GM23338 (cell line): Measurements from ENCODE around the gene NOSIP. TPM values are rescaled to one million over a fixed set of nuclear protein-coding genes. Genes with fewer than 3 reads are reported as not detected.

Experiments used
- ATAC-seq: fragments of 200-7000 bp; cut with Tn5 transposase; 3 replicates; pipeline ENCODE4 v1.9.1; 2020
- DNase-seq: peaks from one replicate; pipeline ENCODE4 v3.0.0-alpha.2; 2015; ENCODE audit warnings: low spot score
- H2AFZ ChIP-seq: fragments of 200-600 bp; sonication (generic); 2 replicates; pipeline ENCODE4 v1.8.0; 2016; ENCODE audit warnings: antibody characterized with exemption, mild to moderate bottlenecking, moderate library complexity
- H3F3A ChIP-seq: fragments of 200-600 bp; sonication (generic); replicated peaks from 2 replicates; pipeline ENCODE4 v1.8.0; 2017; ENCODE audit warnings: antibody characterized with exemption, mixed run types, low read depth
- H3K27ac ChIP-seq: fragments of 200-600 bp; sonication (generic); 2 replicates; pipeline ENCODE4 v1.6.1; 2016; ENCODE audit warnings: low read depth
- H3K27me3 ChIP-seq: fragments of 200-600 bp; sonication (generic); 2 replicates; pipeline ENCODE4 v1.8.0; 2016; ENCODE audit warnings: mild to moderate bottlenecking, mixed run types, moderate library complexity; ENCODE audit not compliant: insufficient read depth
- H3K36me3 ChIP-seq: fragments of 200-600 bp; sonication (generic); 2 replicates; pipeline ENCODE4 v1.8.0; 2016; ENCODE audit warnings: mild to moderate bottlenecking; ENCODE audit not compliant: insufficient read depth
- H3K4me1 ChIP-seq: fragments of 200-600 bp; sonication (generic); 2 replicates; pipeline ENCODE4 v1.8.0; 2016; ENCODE audit warnings: mild to moderate bottlenecking, moderate library complexity; ENCODE audit not compliant: insufficient read depth
- H3K4me2 ChIP-seq: fragments of 200-600 bp; sonication (generic); 2 replicates; pipeline ENCODE4 v1.7.1; 2017; ENCODE audit warnings: mixed run types
- H3K4me3 ChIP-seq: fragments of 200-600 bp; sonication (generic); 2 replicates; pipeline ENCODE4 v1.6.1; 2016; ENCODE audit warnings: mixed run types
- H3K79me2 ChIP-seq: fragments of 200-600 bp; sonication (generic); replicated peaks from 2 replicates; pipeline ENCODE4 v1.8.0; 2017; ENCODE audit warnings: mild to moderate bottlenecking; ENCODE audit not compliant: insufficient read depth
- H3K9me2 ChIP-seq: fragments of 200-600 bp; sonication (generic); 2 replicates; pipeline ENCODE4 v1.8.0; 2017; ENCODE audit not compliant: insufficient read depth
- H4K20me1 ChIP-seq: fragments of 200-600 bp; sonication (generic); replicated peaks from 2 replicates; pipeline ENCODE4 v1.8.0; 2017; ENCODE audit warnings: mild to moderate bottlenecking; ENCODE audit not compliant: insufficient read depth
- H3K27ac Mint-ChIP-seq: 2 replicates; pipeline ENCODE4 v1.8.0; 2020; ENCODE audit warnings: inconsistent platforms, mild to moderate bottlenecking, moderate library complexity, mixed read lengths
- H3K27me3 Mint-ChIP-seq: 3 replicates; pipeline ENCODE4 v1.8.0; 2022; ENCODE audit warnings: low read depth, mild to moderate bottlenecking, moderate library complexity, mixed read lengths, inconsistent platforms; ENCODE audit not compliant: insufficient read depth, poor library complexity
- H3K36me3 Mint-ChIP-seq: 3 replicates; pipeline ENCODE4 v1.8.0; 2021; ENCODE audit warnings: low read depth, mild to moderate bottlenecking, inconsistent platforms, moderate library complexity, mixed read lengths
- H3K4me1 Mint-ChIP-seq: 3 replicates; pipeline ENCODE4 v1.8.0; 2020; ENCODE audit warnings: mild to moderate bottlenecking, inconsistent platforms, mixed read lengths
- H3K4me3 Mint-ChIP-seq: 3 replicates; pipeline ENCODE4 v1.8.0; 2021; ENCODE audit warnings: moderate library complexity, mild to moderate bottlenecking, inconsistent platforms, mixed read lengths
- H3K9me3 Mint-ChIP-seq: 3 replicates; pipeline ENCODE4 v1.8.0; 2020; ENCODE audit warnings: moderate library complexity, mild to moderate bottlenecking, inconsistent platforms, mixed read lengths
- CREB1 ChIP-seq: fragments of 250-450 bp; sonication (Bioruptor Pico); IDR thresholded peaks from 2 replicates; pipeline ENCODE4 v1.5.0; 2020; ENCODE audit warnings: low read depth, mild to moderate bottlenecking, moderate library complexity
- EZH2 ChIP-seq: fragments of 200-600 bp; sonication (generic); IDR thresholded peaks from one replicate; pipeline ENCODE4 v1.8.0; 2017; ENCODE audit warnings: antibody characterized with exemption, mild to moderate bottlenecking, low read depth; ENCODE audit not compliant: unreplicated experiment
- EZH2phosphoT487 ChIP-seq: fragments of 200-600 bp; sonication (generic); IDR thresholded peaks from one replicate; pipeline ENCODE4 v1.8.1; 2018; ENCODE audit warnings: antibody characterized with exemption; ENCODE audit not compliant: unreplicated experiment
- JUNB ChIP-seq: IDR thresholded peaks from one replicate; pipeline ENCODE4 v1.6.1; 2016; ENCODE audit warnings: antibody characterized with exemption; ENCODE audit not compliant: unreplicated experiment
- NANOG ChIP-seq: IDR thresholded peaks from 2 replicates; pipeline ENCODE4 v1.6.1; 2016; ENCODE audit warnings: antibody characterized with exemption, borderline replicate concordance
- POLR2AphosphoS5 ChIP-seq: IDR thresholded peaks from 2 replicates; pipeline ENCODE4 v1.6.1; 2016; ENCODE audit warnings: antibody characterized with exemption, low read depth
- STAT1 ChIP-seq: IDR thresholded peaks from one replicate; pipeline ENCODE4 v1.6.1; 2016; ENCODE audit warnings: antibody characterized with exemption; ENCODE audit not compliant: unreplicated experiment
- ZNF114 ChIP-seq: fragments of 250-450 bp; sonication (Bioruptor Pico); IDR thresholded peaks from 2 replicates; pipeline ENCODE4 v1.5.0; 2020; ENCODE audit warnings: mild to moderate bottlenecking, moderate library complexity
- ZNF331 ChIP-seq: fragments of 250-450 bp; sonication (Bioruptor Pico); IDR thresholded peaks from 2 replicates; pipeline ENCODE4 v1.5.0; 2020; ENCODE audit warnings: low read depth, mild to moderate bottlenecking, moderate library complexity
- polyA plus RNA-seq: library from polyadenylated mRNA; unstranded; fragments of >200 nt; fragmentation: Nextera tagmentation; extraction: Ambion mirVana; gene quantifications from 2 replicates; pipeline ENCODE4 v1.2.1, GENCODE V29; 2016
- total RNA-seq: library from RNA; depleted of rRNA; stranded (reverse); fragments of >200 nt; shearing (Covaris generic); gene quantifications from 2 replicates; pipeline ENCODE4 v1.2.3, GENCODE V29; 2014
- TF ChIP-seq, protein P1 (sequence below): fragments of 250-450 bp; sonication (Bioruptor Pico); IDR thresholded peaks from 2 replicates; pipeline ENCODE4 v1.5.0; 2020; ENCODE audit warnings: mild to moderate bottlenecking, moderate library complexity
- TF ChIP-seq, protein P2 (sequence below), 2 experiments: fragments of 200-600 bp in 1 of 2; sonication (generic) in 1 of 2; conservative IDR thresholded peaks; 2 replicates each; pipeline versions ENCODE4 v1.5.1 to v1.6.1; 2016 to 2017; ENCODE audit warnings: antibody characterized with exemption in 2 of 2, low read depth in 2 of 2, mild to moderate bottlenecking in 2 of 2, moderate library complexity in 1 of 2
- TF ChIP-seq, protein P3 (sequence below): IDR thresholded peaks from one replicate; pipeline ENCODE4 v1.6.1; 2018; ENCODE audit warnings: antibody characterized with exemption; ENCODE audit not compliant: unreplicated experiment

NOSIP gene
- total and polyA plus RNA-seq, 2 experiments from 2014 or later, result 88.5 to 143 TPM

DNA sequence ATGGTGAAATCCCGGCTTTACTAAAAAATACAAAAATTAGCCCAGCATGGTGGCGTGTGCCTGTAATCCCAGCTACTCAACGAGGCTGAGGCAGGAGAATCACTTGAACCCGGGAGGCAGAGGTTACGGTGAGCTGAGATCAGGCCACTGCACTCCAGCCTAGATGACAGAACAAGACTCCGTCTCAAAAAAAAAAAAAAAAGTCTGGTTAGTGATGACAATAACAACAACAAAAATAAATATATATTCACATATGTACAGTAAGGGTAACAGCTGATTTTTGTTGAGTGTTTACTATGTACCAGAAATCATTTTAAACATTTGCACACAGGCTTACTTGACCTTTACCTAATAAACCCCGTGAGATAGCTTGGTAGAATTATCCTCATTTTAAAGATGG, 36.6 kb upstream of the NOSIP start:
- Histone ChIP-seq H3K4me3 (no peak overlapping the region), H3F3A (peaks cover 16% of the 10 kb centered on the region; the same call in 1 of the 2 replicates), H4K20me1 (peaks cover 54% of the 10 kb centered on the region), H3K79me2 (peaks cover 29% of the 10 kb centered on the region), H3K36me3 (peaks cover 22% of the 10 kb centered on the region), H3K4me1 (no peaks in the 10 kb centered on the region; the same call in 1 of the 2 replicates), H3K9me2 (no peaks in the 10 kb centered on the region), H2AFZ (no peak overlapping the region), H3K4me2 (no peak overlapping the region), H3K27me3 (no peaks in the 10 kb centered on the region), H3K27ac (no peak overlapping the region)
- Mint-ChIP-seq H3K27me3 (peaks cover 13% of the 10 kb centered on the region), H3K4me1 (no peaks in the 10 kb centered on the region), H3K9me3 (no peaks in the 10 kb centered on the region), H3K36me3 (peaks cover 81% of the 10 kb centered on the region), H3K4me3 (no peak overlapping the region), H3K27ac (no peak overlapping the region)
- DNase-seq (no peak), ATAC-seq (no peak)
- no peak for TF ChIP-seq EZH2
- TF ChIP-seq, protein P1, sequence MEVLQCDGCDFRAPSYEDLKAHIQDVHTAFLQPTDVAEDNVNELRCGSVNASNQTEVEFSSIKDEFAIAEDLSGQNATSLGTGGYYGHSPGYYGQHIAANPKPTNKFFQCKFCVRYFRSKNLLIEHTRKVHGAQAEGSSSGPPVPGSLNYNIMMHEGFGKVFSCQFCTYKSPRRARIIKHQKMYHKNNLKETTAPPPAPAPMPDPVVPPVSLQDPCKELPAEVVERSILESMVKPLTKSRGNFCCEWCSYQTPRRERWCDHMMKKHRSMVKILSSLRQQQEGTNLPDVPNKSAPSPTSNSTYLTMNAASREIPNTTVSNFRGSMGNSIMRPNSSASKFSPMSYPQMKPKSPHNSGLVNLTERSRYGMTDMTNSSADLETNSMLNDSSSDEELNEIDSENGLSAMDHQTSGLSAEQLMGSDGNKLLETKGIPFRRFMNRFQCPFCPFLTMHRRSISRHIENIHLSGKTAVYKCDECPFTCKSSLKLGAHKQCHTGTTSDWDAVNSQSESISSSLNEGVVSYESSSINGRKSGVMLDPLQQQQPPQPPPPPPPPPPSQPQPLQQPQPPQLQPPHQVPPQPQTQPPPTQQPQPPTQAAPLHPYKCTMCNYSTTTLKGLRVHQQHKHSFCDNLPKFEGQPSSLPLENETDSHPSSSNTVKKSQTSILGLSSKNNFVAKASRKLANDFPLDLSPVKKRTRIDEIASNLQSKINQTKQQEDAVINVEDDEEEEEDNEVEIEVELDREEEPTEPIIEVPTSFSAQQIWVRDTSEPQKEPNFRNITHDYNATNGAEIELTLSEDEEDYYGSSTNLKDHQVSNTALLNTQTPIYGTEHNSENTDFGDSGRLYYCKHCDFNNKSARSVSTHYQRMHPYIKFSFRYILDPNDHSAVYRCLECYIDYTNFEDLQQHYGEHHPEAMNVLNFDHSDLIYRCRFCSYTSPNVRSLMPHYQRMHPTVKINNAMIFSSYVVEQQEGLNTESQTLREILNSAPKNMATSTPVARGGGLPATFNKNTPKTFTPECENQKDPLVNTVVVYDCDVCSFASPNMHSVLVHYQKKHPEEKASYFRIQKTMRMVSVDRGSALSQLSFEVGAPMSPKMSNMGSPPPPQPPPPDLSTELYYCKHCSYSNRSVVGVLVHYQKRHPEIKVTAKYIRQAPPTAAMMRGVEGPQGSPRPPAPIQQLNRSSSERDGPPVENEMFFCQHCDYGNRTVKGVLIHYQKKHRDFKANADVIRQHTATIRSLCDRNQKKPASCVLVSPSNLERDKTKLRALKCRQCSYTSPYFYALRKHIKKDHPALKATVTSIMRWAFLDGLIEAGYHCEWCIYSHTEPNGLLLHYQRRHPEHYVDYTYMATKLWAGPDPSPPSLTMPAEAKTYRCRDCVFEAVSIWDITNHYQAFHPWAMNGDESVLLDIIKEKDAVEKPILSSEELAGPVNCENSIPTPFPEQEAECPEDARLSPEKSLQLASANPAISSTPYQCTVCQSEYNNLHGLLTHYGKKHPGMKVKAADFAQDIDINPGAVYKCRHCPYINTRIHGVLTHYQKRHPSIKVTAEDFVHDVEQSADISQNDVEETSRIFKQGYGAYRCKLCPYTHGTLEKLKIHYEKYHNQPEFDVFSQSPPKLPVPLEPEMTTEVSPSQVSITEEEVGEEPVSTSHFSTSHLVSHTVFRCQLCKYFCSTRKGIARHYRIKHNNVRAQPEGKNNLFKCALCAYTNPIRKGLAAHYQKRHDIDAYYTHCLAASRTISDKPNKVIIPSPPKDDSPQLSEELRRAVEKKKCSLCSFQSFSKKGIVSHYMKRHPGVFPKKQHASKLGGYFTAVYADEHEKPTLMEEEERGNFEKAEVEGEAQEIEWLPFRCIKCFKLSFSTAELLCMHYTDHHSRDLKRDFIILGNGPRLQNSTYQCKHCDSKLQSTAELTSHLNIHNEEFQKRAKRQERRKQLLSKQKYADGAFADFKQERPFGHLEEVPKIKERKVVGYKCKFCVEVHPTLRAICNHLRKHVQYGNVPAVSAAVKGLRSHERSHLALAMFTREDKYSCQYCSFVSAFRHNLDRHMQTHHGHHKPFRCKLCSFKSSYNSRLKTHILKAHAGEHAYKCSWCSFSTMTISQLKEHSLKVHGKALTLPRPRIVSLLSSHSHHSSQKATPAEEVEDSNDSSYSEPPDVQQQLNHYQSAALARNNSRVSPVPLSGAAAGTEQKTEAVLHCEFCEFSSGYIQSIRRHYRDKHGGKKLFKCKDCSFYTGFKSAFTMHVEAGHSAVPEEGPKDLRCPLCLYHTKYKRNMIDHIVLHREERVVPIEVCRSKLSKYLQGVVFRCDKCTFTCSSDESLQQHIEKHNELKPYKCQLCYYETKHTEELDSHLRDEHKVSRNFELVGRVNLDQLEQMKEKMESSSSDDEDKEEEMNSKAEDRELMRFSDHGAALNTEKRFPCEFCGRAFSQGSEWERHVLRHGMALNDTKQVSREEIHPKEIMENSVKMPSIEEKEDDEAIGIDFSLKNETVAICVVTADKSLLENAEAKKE (CRISPR knock-in tag), result no peak
- TF ChIP-seq NANOG, result no peak
- no peak for TF ChIP-seq JUNB
- TF ChIP-seq, protein P2, sequence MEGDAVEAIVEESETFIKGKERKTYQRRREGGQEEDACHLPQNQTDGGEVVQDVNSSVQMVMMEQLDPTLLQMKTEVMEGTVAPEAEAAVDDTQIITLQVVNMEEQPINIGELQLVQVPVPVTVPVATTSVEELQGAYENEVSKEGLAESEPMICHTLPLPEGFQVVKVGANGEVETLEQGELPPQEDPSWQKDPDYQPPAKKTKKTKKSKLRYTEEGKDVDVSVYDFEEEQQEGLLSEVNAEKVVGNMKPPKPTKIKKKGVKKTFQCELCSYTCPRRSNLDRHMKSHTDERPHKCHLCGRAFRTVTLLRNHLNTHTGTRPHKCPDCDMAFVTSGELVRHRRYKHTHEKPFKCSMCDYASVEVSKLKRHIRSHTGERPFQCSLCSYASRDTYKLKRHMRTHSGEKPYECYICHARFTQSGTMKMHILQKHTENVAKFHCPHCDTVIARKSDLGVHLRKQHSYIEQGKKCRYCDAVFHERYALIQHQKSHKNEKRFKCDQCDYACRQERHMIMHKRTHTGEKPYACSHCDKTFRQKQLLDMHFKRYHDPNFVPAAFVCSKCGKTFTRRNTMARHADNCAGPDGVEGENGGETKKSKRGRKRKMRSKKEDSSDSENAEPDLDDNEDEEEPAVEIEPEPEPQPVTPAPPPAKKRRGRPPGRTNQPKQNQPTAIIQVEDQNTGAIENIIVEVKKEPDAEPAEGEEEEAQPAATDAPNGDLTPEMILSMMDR (conservative IDR thresholded peaks at IDR 0.05; ENCODE audit: low read depth in 2 of 2), result no peak
- no peak for TF ChIP-seq STAT1
- TF ChIP-seq, protein P3, sequence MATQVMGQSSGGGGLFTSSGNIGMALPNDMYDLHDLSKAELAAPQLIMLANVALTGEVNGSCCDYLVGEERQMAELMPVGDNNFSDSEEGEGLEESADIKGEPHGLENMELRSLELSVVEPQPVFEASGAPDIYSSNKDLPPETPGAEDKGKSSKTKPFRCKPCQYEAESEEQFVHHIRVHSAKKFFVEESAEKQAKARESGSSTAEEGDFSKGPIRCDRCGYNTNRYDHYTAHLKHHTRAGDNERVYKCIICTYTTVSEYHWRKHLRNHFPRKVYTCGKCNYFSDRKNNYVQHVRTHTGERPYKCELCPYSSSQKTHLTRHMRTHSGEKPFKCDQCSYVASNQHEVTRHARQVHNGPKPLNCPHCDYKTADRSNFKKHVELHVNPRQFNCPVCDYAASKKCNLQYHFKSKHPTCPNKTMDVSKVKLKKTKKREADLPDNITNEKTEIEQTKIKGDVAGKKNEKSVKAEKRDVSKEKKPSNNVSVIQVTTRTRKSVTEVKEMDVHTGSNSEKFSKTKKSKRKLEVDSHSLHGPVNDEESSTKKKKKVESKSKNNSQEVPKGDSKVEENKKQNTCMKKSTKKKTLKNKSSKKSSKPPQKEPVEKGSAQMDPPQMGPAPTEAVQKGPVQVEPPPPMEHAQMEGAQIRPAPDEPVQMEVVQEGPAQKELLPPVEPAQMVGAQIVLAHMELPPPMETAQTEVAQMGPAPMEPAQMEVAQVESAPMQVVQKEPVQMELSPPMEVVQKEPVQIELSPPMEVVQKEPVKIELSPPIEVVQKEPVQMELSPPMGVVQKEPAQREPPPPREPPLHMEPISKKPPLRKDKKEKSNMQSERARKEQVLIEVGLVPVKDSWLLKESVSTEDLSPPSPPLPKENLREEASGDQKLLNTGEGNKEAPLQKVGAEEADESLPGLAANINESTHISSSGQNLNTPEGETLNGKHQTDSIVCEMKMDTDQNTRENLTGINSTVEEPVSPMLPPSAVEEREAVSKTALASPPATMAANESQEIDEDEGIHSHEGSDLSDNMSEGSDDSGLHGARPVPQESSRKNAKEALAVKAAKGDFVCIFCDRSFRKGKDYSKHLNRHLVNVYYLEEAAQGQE, result no peak
- TF ChIP-seq POLR2AphosphoS5, result no peak
- TF ChIP-seq ZNF331 (CRISPR knock-in tag), result no peak
- TF ChIP-seq CREB1 (CRISPR knock-in tag), result no peak
- no peak for TF ChIP-seq ZNF114 (CRISPR knock-in tag)
- TF ChIP-seq EZH2phosphoT487, result no peak
